Pulmonary artery endothelial cell (primary cell): ENCODE measurements around the gene C11orf68. TPM values are rescaled to one million over a fixed set of nuclear protein-coding genes. Genes with fewer than 3 reads are reported as not detected.
"Not testable (repeated sequence)": the region's sequence is repeated elsewhere in the genome, so short reads cannot be mapped to it uniquely, and the experiment has no call there.

Experiments
- DNase-seq: peaks from one replicate; pipeline ENCODE4 v3.0.0-alpha.2; 2011; ENCODE audit warnings: low read depth, low spot score
- total RNA-seq: library from RNA; depleted of rRNA; stranded (reverse); fragments of >200 nt; gene quantifications from 2 replicates; pipeline ENCODE4 v1.2.3, GENCODE V29; 2014

The C11orf68 gene
- total RNA-seq: 15.2 and 17.3 TPM in 2 replicates

- no peak for DNase-seq
Measured at GRCh38 chr11:65918211-65919140, at the start of gene C11orf68. Gene C11orf68, minus strand, starts transcription at chr11:65919062. Its CDS starts 31 bp downstream, at chr11:65919031.

- DNase-seq: no peak
Measured at GRCh38 chr11:65967329-65967934, 48.6 kb upstream of the C11orf68 start.

- no peak for DNase-seq
Measured at GRCh38 chr11:65965986-65966762, 47.3 kb upstream of the C11orf68 start.

- no peak for DNase-seq
Measured at GRCh38 chr11:65964906-65965305, 46.0 kb upstream of the C11orf68 start.

- DNase-seq: no peak
Measured at GRCh38 chr11:65962141-65962564, 43.3 kb upstream of the C11orf68 start.

GRCh38 chr11:65961267-65962140, 42.6 kb upstream of the C11orf68 start, which contains the start of gene SART1:
Gene SART1, plus strand, starts transcription at chr11:65961734. Its CDS starts 47 bp downstream, at chr11:65961781.
- peak; percentile 94 for DNase-seq

GRCh38 chr11:65960824-65961266, 42.0 kb upstream of the C11orf68 start:
- no peak for DNase-seq

- DNase-seq: no peak
Measured at GRCh38 chr11:65958774-65959420, 40.0 kb upstream of the C11orf68 start.

GRCh38 chr11:65958291-65958690, 39.4 kb upstream of the C11orf68 start:
- no peak for DNase-seq

GRCh38 chr11:65954771-65955170, 35.9 kb upstream of the C11orf68 start:
- no peak for DNase-seq

- no peak for DNase-seq
Measured at GRCh38 chr11:65953471-65953870, 34.6 kb upstream of the C11orf68 start.

- no peak for DNase-seq
Measured at GRCh38 chr11:65952052-65952521, 33.2 kb upstream of the C11orf68 start.

- not testable (repeated sequence) for DNase-seq
Measured at GRCh38 chr11:65951641-65952040, 32.8 kb upstream of the C11orf68 start.

- not testable (repeated sequence) for DNase-seq
Measured at GRCh38 chr11:65950711-65951110, 31.8 kb upstream of the C11orf68 start.

GRCh38 chr11:65947603-65948125, 28.8 kb upstream of the C11orf68 start:
- no peak for DNase-seq

GRCh38 chr11:65947133-65947532, 28.3 kb upstream of the C11orf68 start:
- no peak for DNase-seq

GRCh38 chr11:65946655-65947054, 27.8 kb upstream of the C11orf68 start:
- no peak for DNase-seq

GRCh38 chr11:65945941-65946558, 27.2 kb upstream of the C11orf68 start:
- DNase-seq: no peak

- DNase-seq: no peak
Measured at GRCh38 chr11:65945430-65945911, 26.6 kb upstream of the C11orf68 start, which contains the start of gene TSGA10IP. Gene TSGA10IP, plus strand, starts transcription at chr11:65945480. Its CDS starts 196 bp downstream, at chr11:65945676.
